K562 (cell line): ENCODE measurements around the gene TENM3. TPM values are rescaled to one million over a fixed set of nuclear protein-coding genes. Genes with fewer than 3 reads are reported as not detected.

ENCODE experiments used
- ATAC-seq: fragments of 200-7000 bp; cut with Tn5 transposase; 3 replicates; pipeline ENCODE4 v1.9.1; 2020; ENCODE audit warnings: moderate library complexity
- BruUV-seq: library from RNA; stranded (reverse); fragments of 400-500 nt; replicated peaks from 2 replicates; lab custom pipeline; 2021; lab: Mats Ljungman, UMichigan
- CTCF ChIA-PET: fragments of 300-600 bp; formaldehyde crosslinking; extraction: SDS; loops from one replicate; lab custom pipeline; 2021; ENCODE audit warnings: low intra/inter-chr PET ratio; lab: Yijun Ruan, JAX
- POLR2A ChIA-PET: fragments of 300-600, 350-650 bp; sonication (Branson Sonifier 250); formaldehyde crosslinking; extraction: SDS; loops from one replicate; lab custom pipeline; 2021; ENCODE audit warnings: antibody characterized with exemption, inconsistent platforms; lab: Yijun Ruan, JAX
- DNase-seq, 4 experiments: peaks; one replicate each; pipeline versions ENCODE4 v3.0.0 to v3.0.0-alpha.2; 2011 to 2018; ENCODE audit warnings: low spot score in 3 of 4, mixed read lengths in 3 of 4; ENCODE audit errors: extremely low read depth in 1 of 4
- FAIRE-seq: peaks from 2 replicates; lab custom pipeline; 2011; peaks lifted over from hg19 to GRCh38; lab: Jason Lieb, UNC
- H2AFZ ChIP-seq: 2 replicates; pipeline ENCODE4 v1.6.0; 2011; ENCODE audit warnings: low read depth, low read length, control low read depth, inconsistent platforms
- H3K27ac ChIP-seq: fragments of 200-600 bp; 3 replicates; pipeline ENCODE4 v1.8.0; 2011; ENCODE audit warnings: low read depth, mild to moderate bottlenecking, control low read depth, inconsistent platforms, low read length, moderate library complexity, mixed read lengths; ENCODE audit errors: extremely low read depth
- H3K27me3 ChIP-seq, 2 experiments: fragments of 300-600 bp in 1 of 2; 2 replicates in 1 of 2; 3 replicates in 1 of 2; pipeline versions ENCODE4 v1.6.0 to v1.8.0; 2011; ENCODE audit warnings: inconsistent platforms in 2 of 2, low read length in 2 of 2, mild to moderate bottlenecking in 1 of 2, mixed read lengths in 1 of 2, moderate library complexity in 1 of 2; ENCODE audit not compliant: control insufficient read depth in 2 of 2, insufficient read depth in 2 of 2
- H3K36me3 ChIP-seq: fragments of 300-600 bp; 3 replicates; pipeline ENCODE4 v1.8.0; 2011; ENCODE audit warnings: mild to moderate bottlenecking, low read length, inconsistent platforms; ENCODE audit not compliant: control insufficient read depth, insufficient read depth
- H3K4me1 ChIP-seq, 2 experiments: fragments of 200-600 bp in 1 of 2; replicated peaks in 1 of 2; 2 replicates in 1 of 2; 3 replicates in 1 of 2; pipeline versions ENCODE4 v1.5.1 to v1.8.0; 2011; ENCODE audit warnings: inconsistent platforms in 2 of 2, low read length in 2 of 2, mild to moderate bottlenecking in 1 of 2, mixed read lengths in 1 of 2, moderate library complexity in 1 of 2; ENCODE audit not compliant: control insufficient read depth in 2 of 2, insufficient read depth in 2 of 2
- H3K4me2 ChIP-seq: 2 replicates; pipeline ENCODE4 v1.6.1; 2011; ENCODE audit warnings: low read length, control low read depth, inconsistent platforms, mixed read lengths; ENCODE audit not compliant: insufficient read depth
- H3K4me3 ChIP-seq: fragments of 200-600 bp; sonication (generic), shearing (Covaris generic); 2 replicates; pipeline ENCODE4 v1.5.1; 2016; ENCODE audit warnings: control low read depth, inconsistent platforms
- H3K79me2 ChIP-seq: fragments of 200-600 bp; 3 replicates; pipeline ENCODE4 v1.8.0; 2011; ENCODE audit warnings: low read length, inconsistent platforms; ENCODE audit not compliant: control insufficient read depth, insufficient read depth
- H3K9ac ChIP-seq, 2 experiments: 2 replicates each; pipeline versions ENCODE4 v1.6.0 to v1.6.1; 2011; ENCODE audit warnings: low read depth in 2 of 2, low read length in 2 of 2, control low read depth in 1 of 2, inconsistent platforms in 1 of 2, mild to moderate bottlenecking in 1 of 2, mixed read lengths in 1 of 2; ENCODE audit not compliant: insufficient read depth in 1 of 2
- H3K9me1 ChIP-seq: one replicate; pipeline ENCODE4 v1.6.0; 2011; ENCODE audit warnings: inconsistent platforms, mild to moderate bottlenecking, low read length, moderate library complexity; ENCODE audit not compliant: control insufficient read depth, insufficient read depth
- H3K9me3 ChIP-seq: replicated peaks from 2 replicates; pipeline ENCODE4 v1.5.1; 2011; ENCODE audit warnings: low read depth, low read length, inconsistent platforms; ENCODE audit not compliant: control insufficient read depth, insufficient read depth
- H4K20me1 ChIP-seq: replicated peaks from 2 replicates; pipeline ENCODE4 v1.6.1; 2011; ENCODE audit warnings: low read length, inconsistent platforms, mixed read lengths; ENCODE audit not compliant: control insufficient read depth, insufficient read depth
- NR2C1 ChIP-seq, 2 experiments: fragments of 450-650 bp; IDR thresholded peaks; 2 replicates each; pipeline ENCODE4 v1.6.1; 2017; ENCODE audit warnings: mild to moderate bottlenecking in 2 of 2, antibody characterized with exemption in 1 of 2, inconsistent platforms in 1 of 2, missing compliant biosample characterization in 1 of 2, missing genetic modification characterization in 1 of 2
- PHF20 ChIP-seq: fragments of 450-650 bp; IDR thresholded peaks from 2 replicates; pipeline ENCODE4 v1.6.1; 2018; ENCODE audit not compliant: partially characterized antibody
- SP2 ChIP-seq: IDR thresholded peaks from 2 replicates; pipeline ENCODE4 v1.6.1; 2011; ENCODE audit warnings: mild to moderate bottlenecking, low read depth, low read length, moderate library complexity; ENCODE audit not compliant: poor library complexity, severe bottlenecking; ENCODE audit errors: extremely low read depth
- SREBF2 ChIP-seq: sonication (generic); formaldehyde crosslinking; IDR thresholded peaks from 2 replicates; pipeline ENCODE4 v1.4.0; 2020; ENCODE audit warnings: mild to moderate bottlenecking, missing genetic modification reagents
- ZNF232 ChIP-seq: sonication (generic); formaldehyde crosslinking; IDR thresholded peaks from 2 replicates; pipeline ENCODE4 v1.8.0; 2022; ENCODE audit warnings: mild to moderate bottlenecking, missing genetic modification reagents
- WGBS: fragments of 100-300 bp; shearing (Covaris generic); methylation state at CpG from one replicate; pipeline ENCODE4 v1.1.6; 2016; ENCODE audit warnings: low coverage, mixed read lengths; ENCODE audit not compliant: insufficient coverage; ENCODE audit errors: missing lambda C conversion rate; 5-methylcytosine and 5-hydroxymethylcytosine counted together
- in situ Hi-C: fragments of 300-500 bp; cut with MboI; formaldehyde crosslinking; loops from 4 replicates; pipeline ENCODE4 v1.15.0; 2018; ENCODE audit warnings: inconsistent platforms, mixed read lengths
- intact Hi-C: fragments of 100-400 bp; cut with micrococcal nuclease; formaldehyde crosslinking; loops from 2 replicates; pipeline ENCODE4 v1.14.2; 2022
- polyA plus RNA-seq, 8 experiments: library from polyadenylated mRNA; depleted of rRNA in 4 of 8; stranded (reverse) in 5 of 8; unstranded in 3 of 8; fragments of >200 nt; fragmentation: Nextera tagmentation in 2 of 8; fragmentation: Illumina TruSeq in 1 of 8; extraction: Ambion mirVana in 2 of 8; extraction: Trizol in 1 of 8; gene quantifications; 2 replicates each; pipeline versions ENCODE4 v1.2.1 to v1.2.3, GENCODE V29; 2011 to 2014; ENCODE audit warnings: inconsistent platforms in 1 of 8, missing spikeins in 1 of 8
- total RNA-seq, 7 experiments: library from RNA; depleted of rRNA in 6 of 7; stranded (reverse); fragments of >200 nt in 6 of 7; fragmentation: Illumina TruSeq in 2 of 7; extraction: Trizol in 2 of 7; gene quantifications; 2 replicates each; pipeline versions ENCODE4 v1.2.1 to v1.2.3, GENCODE V29; 2011 to 2021; ENCODE audit warnings: low replicate concordance in 1 of 7
- TF ChIP-seq, protein P1 (sequence below), 3 experiments: IDR thresholded peaks in 2 of 3; conservative IDR thresholded peaks in 1 of 3; 2 replicates each; pipeline ENCODE4 v1.5.1; 2011 to 2012; ENCODE audit warnings: low read length in 3 of 3, mild to moderate bottlenecking in 3 of 3, control low read depth in 2 of 3, improper control_type of control experiment in 1 of 3, inconsistent platforms in 1 of 3, low read depth in 1 of 3, mixed read lengths in 1 of 3, moderate library complexity in 1 of 3; ENCODE audit not compliant: insufficient read depth in 2 of 3

Gene TENM3
- total and polyA plus RNA-seq, 9 of the 15 experiments (the other 6 are each of a cell fraction or from before 2014, with no cell fraction given) = 0.01 to 0.02 TPM; not detected in 7

DNA sequence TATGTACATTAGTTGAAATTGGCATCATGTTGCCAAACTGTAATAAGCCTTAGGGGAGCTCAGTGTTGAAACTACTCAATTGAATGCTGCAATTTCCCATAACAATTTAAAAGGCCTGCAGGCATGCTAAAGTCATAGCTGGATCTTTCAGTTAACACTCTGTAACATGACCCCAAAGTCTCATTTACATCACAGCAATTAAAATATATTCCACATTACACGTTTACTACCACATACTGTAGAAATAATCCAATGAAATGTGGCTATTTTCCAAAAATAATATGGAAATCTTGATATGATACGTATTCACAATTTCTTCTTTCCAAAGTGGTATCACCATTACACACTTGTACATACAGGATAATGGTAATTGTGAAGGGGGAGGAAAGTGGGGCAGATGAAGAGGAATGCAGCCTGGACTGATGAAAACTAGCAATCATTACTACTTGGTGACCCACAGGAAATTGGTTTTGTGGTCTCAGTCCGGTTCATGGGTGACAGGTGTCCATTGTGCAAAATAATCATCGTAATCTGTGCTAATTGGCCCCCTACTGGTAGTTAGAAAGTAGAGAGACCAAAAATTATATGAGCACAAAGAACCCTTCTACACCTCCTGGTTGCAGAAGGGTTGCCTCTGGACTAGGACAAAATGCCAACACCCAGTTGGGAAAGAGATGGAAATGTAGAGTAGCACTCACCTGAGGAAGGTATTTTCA, 63.7 kb downstream of the TENM3 start:
- POLR2A ChIA-PET = no interaction called here
- Histone ChIP-seq H3K4me2 (no peak overlapping the region), H3K9me1 (no peaks in the 10 kb centered on the region), H3K27ac (no peak overlapping the region), H3K4me3 (no peak overlapping the region), H2AFZ (no peak overlapping the region), H3K4me1 (no peaks in the 10 kb centered on the region), H4K20me1 (no peaks in the 10 kb centered on the region), H3K36me3 (no peaks in the 10 kb centered on the region), H3K9ac (no peak overlapping the region), H3K9me3 (no peaks in the 10 kb centered on the region), H3K79me2 (no peaks in the 10 kb centered on the region), H3K27me3 (no peaks in the 10 kb centered on the region)
- DNase-seq (no peak), ATAC-seq (no peak), FAIRE-seq (no peak)
- CTCF ChIA-PET = no interaction called here
- 0% methylated on average over 4 of the region's 4 CpGs for whole genome bisulfite sequencing
- TF ChIP-seq NR2C1 (IDR thresholded peaks at IDR 0.05) (no peak), NR2C1 (tag; IDR thresholded peaks at IDR 0.05) (no peak), SP2 (no peak), SREBF2 (no peak), PHF20 (no peak), ZNF232 (CRISPR knock-in tag) (no peak)
- TF ChIP-seq, protein P1, sequence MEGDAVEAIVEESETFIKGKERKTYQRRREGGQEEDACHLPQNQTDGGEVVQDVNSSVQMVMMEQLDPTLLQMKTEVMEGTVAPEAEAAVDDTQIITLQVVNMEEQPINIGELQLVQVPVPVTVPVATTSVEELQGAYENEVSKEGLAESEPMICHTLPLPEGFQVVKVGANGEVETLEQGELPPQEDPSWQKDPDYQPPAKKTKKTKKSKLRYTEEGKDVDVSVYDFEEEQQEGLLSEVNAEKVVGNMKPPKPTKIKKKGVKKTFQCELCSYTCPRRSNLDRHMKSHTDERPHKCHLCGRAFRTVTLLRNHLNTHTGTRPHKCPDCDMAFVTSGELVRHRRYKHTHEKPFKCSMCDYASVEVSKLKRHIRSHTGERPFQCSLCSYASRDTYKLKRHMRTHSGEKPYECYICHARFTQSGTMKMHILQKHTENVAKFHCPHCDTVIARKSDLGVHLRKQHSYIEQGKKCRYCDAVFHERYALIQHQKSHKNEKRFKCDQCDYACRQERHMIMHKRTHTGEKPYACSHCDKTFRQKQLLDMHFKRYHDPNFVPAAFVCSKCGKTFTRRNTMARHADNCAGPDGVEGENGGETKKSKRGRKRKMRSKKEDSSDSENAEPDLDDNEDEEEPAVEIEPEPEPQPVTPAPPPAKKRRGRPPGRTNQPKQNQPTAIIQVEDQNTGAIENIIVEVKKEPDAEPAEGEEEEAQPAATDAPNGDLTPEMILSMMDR (IDR thresholded peaks at IDR 0.05 in 2 of 3, conservative IDR thresholded peaks at IDR 0.05 in 1 of 3; ENCODE audit: insufficient read depth in 2 of 3, low read depth in 1 of 3, low read length in 3 of 3) = peak in 1 of 3 experiments; percentile 8; a peak in 1 of 6 replicates
- in situ Hi-C loops (no loop called here), intact Hi-C loops (no loop called here)
- no TSS peak for BruUV-seq
